OCI-LY3 (cell line): ENCODE results near the gene TPGS1.

ENCODE experiments used
- H2AFZ ChIP-seq: fragments of 200-600, 300-600 bp; shearing (Covaris generic); 2 replicates; pipeline ENCODE4 v1.6.0; 2014; ENCODE audit warnings: antibody characterized with exemption, low read depth, low read length
- H3K27ac ChIP-seq: fragments of 200-600, 300-600 bp; sonication (generic); 2 replicates; pipeline ENCODE4 v1.5.1; 2014; ENCODE audit warnings: mild to moderate bottlenecking, low read length, moderate library complexity, mixed read lengths
- H3K27me3 ChIP-seq: fragments of 200-600, 300-600 bp; sonication (generic); 2 replicates; pipeline ENCODE4 v1.6.1; 2014; ENCODE audit warnings: low read depth, low read length, mixed read lengths
- H3K36me3 ChIP-seq: fragments of 200-600, 300-600 bp; sonication (generic); replicated peaks from 2 replicates; pipeline ENCODE3; 2014; ENCODE audit warnings: low read depth, low read length, mixed read lengths
- H3K4me1 ChIP-seq: fragments of 300-600, 200-600 bp; sonication (generic); 2 replicates; pipeline ENCODE4 v1.6.1; 2014; ENCODE audit warnings: low read length, mixed read lengths
- H3K4me2 ChIP-seq: fragments of 200-600, 300-600 bp; sonication (generic); 2 replicates; pipeline ENCODE4 v1.6.1; 2014; ENCODE audit warnings: low read length, mixed read lengths
- H3K4me3 ChIP-seq: fragments of 300-600, 200-600 bp; sonication (generic); 2 replicates; pipeline ENCODE4 v1.5.1; 2014; ENCODE audit warnings: antibody characterized with exemption, mild to moderate bottlenecking, low read length, moderate library complexity
- H3K79me2 ChIP-seq: fragments of 300-600, 200-600 bp; shearing (Covaris generic); 2 replicates; pipeline ENCODE4 v1.6.1; 2014; ENCODE audit warnings: mild to moderate bottlenecking, low read length, mixed read lengths
- H3K9ac ChIP-seq: fragments of 300-600, 200-600 bp; shearing (Covaris generic); 2 replicates; pipeline ENCODE4 v1.6.0; 2014; ENCODE audit warnings: mild to moderate bottlenecking, low read length, moderate library complexity
- H3K9me3 ChIP-seq: fragments of 200-600, 300-600 bp; shearing (Covaris generic); 2 replicates; pipeline ENCODE4 v1.6.1; 2014; ENCODE audit warnings: low read length, mixed read lengths; ENCODE audit not compliant: insufficient read depth
- H4K20me1 ChIP-seq: fragments of 200-600, 300-600 bp; sonication (generic); 2 replicates; pipeline ENCODE4 v1.6.1; 2016; ENCODE audit warnings: low read length, mixed read lengths; ENCODE audit not compliant: insufficient read depth
- EZH2phosphoT487 ChIP-seq: fragments of 200-600 bp; shearing (Covaris generic); IDR thresholded peaks from 2 replicates; pipeline ENCODE4 v1.6.1; 2018; ENCODE audit warnings: antibody characterized with exemption, mixed run types, low read depth
- TF ChIP-seq, protein P1 (sequence below): fragments of 200-600, 300-600 bp; sonication (generic); IDR thresholded peaks from 2 replicates; pipeline ENCODE4 v1.5.1; 2014; ENCODE audit warnings: antibody characterized with exemption, low read length, low read depth

The TPGS1 gene

GRCh38 chr19:508204-509150, 1.2 kb downstream of the TPGS1 start:
- H3K27me3 ChIP-seq = no peaks in the 10 kb centered on the region
- H3K9me3 ChIP-seq = no peaks in the 10 kb centered on the region
- no peaks in the 10 kb centered on the region for H4K20me1 ChIP-seq
- H3K79me2 ChIP-seq = peaks cover 12% of the 10 kb centered on the region
- H3K4me2 ChIP-seq = peak overlapping the region; percentile 93
- no peak overlapping the region for H3K27ac ChIP-seq
- no peak for TF ChIP-seq EZH2phosphoT487
- TF ChIP-seq, protein P1, sequence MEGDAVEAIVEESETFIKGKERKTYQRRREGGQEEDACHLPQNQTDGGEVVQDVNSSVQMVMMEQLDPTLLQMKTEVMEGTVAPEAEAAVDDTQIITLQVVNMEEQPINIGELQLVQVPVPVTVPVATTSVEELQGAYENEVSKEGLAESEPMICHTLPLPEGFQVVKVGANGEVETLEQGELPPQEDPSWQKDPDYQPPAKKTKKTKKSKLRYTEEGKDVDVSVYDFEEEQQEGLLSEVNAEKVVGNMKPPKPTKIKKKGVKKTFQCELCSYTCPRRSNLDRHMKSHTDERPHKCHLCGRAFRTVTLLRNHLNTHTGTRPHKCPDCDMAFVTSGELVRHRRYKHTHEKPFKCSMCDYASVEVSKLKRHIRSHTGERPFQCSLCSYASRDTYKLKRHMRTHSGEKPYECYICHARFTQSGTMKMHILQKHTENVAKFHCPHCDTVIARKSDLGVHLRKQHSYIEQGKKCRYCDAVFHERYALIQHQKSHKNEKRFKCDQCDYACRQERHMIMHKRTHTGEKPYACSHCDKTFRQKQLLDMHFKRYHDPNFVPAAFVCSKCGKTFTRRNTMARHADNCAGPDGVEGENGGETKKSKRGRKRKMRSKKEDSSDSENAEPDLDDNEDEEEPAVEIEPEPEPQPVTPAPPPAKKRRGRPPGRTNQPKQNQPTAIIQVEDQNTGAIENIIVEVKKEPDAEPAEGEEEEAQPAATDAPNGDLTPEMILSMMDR = no peak
- H3K4me1 ChIP-seq = peaks cover 22% of the 10 kb centered on the region
- peak overlapping the region; percentile 88 for H3K9ac ChIP-seq
- H2AFZ ChIP-seq = no peak overlapping the region
- no peaks in the 10 kb centered on the region for H3K36me3 ChIP-seq
- peak overlapping the region; percentile 82 for H3K4me3 ChIP-seq

GRCh38 chr19:510606-511100, 3.4 kb downstream of the TPGS1 start:
- Histone ChIP-seq H3K4me1 (peaks cover 22% of the 10 kb centered on the region), H3K4me2 (peak overlapping the region; percentile 49), H3K27me3 (no peaks in the 10 kb centered on the region), H3K9ac (peak overlapping the region; percentile 17; the same call in 1 of the 2 replicates), H2AFZ (0 out of 2 replicates have a peak overlapping the region, but pooled peaks have one; percentile 23), H3K4me3 (peak overlapping the region; percentile 40), H3K36me3 (peaks cover 8% of the 10 kb centered on the region), H3K79me2 (peaks cover 12% of the 10 kb centered on the region), H3K27ac (no peak overlapping the region), H4K20me1 (no peaks in the 10 kb centered on the region), H3K9me3 (no peaks in the 10 kb centered on the region)
- TF ChIP-seq EZH2phosphoT487 = no peak
- TF ChIP-seq, protein P1 = peak; percentile 98

DNA sequence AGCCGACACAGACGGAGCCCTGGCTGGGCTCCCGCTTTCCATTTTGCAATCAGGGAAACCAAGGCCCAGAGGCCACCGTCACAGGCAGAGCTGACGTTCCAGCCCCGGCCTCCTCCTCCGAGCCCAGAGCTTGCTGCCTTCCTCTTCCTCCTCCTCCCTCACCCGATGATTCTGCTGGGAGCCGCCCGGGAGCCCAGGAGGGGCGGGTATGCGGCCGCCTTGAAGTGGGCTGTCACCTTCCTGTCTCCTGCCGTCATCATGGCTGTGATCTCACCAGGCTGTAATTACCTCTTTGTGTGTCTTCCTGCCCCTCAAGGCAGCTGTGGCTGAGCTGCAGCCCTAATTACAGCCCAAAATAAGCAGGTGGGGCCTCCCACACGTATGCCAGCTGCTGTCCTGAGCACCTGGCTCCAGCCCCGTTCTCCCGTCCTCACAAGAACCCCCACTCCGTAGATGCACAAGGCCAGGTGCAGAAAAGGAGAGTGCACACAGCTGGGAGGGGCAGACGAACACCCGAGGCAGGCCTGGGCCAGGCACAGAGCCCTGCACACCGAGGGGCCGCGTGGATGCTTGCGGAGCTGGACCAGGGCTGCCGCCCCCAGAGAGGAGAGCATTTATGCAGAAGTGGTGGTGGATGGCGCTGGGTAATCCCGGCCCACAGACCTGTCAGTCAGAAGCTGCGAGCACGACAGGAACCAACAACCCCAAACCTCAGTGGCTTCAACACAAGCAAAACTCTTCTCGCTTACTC, 4.0 kb downstream of the TPGS1 start:
- no peaks in the 10 kb centered on the region for H3K9me3 ChIP-seq
- peaks cover 8% of the 10 kb centered on the region for H3K36me3 ChIP-seq
- TF ChIP-seq, protein P1 = no peak
- no peak for TF ChIP-seq EZH2phosphoT487
- H3K79me2 ChIP-seq = peaks cover 12% of the 10 kb centered on the region
- H4K20me1 ChIP-seq = no peaks in the 10 kb centered on the region
- peak overlapping the region; percentile 17; the same call in 1 of the 2 replicates for H3K9ac ChIP-seq
- H3K27ac ChIP-seq = no peak overlapping the region
- peak overlapping the region; percentile 49 for H3K4me2 ChIP-seq
- peak overlapping the region; percentile 40 for H3K4me3 ChIP-seq
- no peak overlapping the region for H2AFZ ChIP-seq
- peaks cover 22% of the 10 kb centered on the region for H3K4me1 ChIP-seq
- H3K27me3 ChIP-seq = no peaks in the 10 kb centered on the region
